Placental epithelial cell (primary cell): ENCODE data around the gene MRPL32. TPM values are rescaled to one million over a fixed set of nuclear protein-coding genes. Genes with fewer than 3 reads are reported as not detected.

Experiments used
- total RNA-seq: library from RNA; depleted of rRNA; stranded (reverse); fragments of >200 nt; gene quantifications from 2 replicates; pipeline ENCODE4 v1.2.3, GENCODE V29; 2012

The MRPL32 gene
- total RNA-seq = 26.7 and 27.2 TPM in 2 replicates

GRCh38 chr7:42931834-42932651 lies at the start of gene MRPL32, which contains the start of gene PSMA2:
Gene MRPL32 (plus strand): TSS chr7:42932376. CDS start chr7:42932387, 11 bp downstream.
Gene PSMA2 (minus strand): TSS chr7:42932174. CDS start chr7:42932158, 16 bp downstream.

GRCh38 chr7:42911454-42912447 lies 20.4 kb upstream of the MRPL32 start, which contains the start of gene C7orf25:
Gene C7orf25 (minus strand): TSS chr7:42912070. CDS start chr7:42910900, 1,170 bp downstream.

Other genes with a start within 250 kb of the MRPL32 start
- 2.7 and 3.5 TPM in 2 replicates for gene C7orf25, start 20.3 kb upstream of the MRPL32 start, total RNA-seq
- gene PSMA2, start 202 bp upstream of the MRPL32 start, total RNA-seq = 48.3 and 115 TPM in 2 replicates
- gene HECW1, start 180.3 kb downstream of the MRPL32 start, total RNA-seq = under 0.01 TPM in 1 of 2 replicates, not detected in the other